Cardiac muscle cell (in vitro differentiated cells and primary cell): ENCODE measurements around the gene CD7. TPM values are rescaled to one million over a fixed set of nuclear protein-coding genes. Genes with fewer than 3 reads are reported as not detected.

Experiments
- DNase-seq, 2 donors: peaks; one replicate each; pipeline versions ENCODE4 v3.0.0 to v3.0.0-alpha.2; 2010 to 2017; ENCODE audit warnings: low read depth in 1 of 2, low spot score in 1 of 2
- H3K27ac ChIP-seq: fragments of 200-600 bp; sonication (generic); 2 replicates; pipeline ENCODE4 v1.5.1; 2016
- H3K27me3 ChIP-seq: fragments of 200-600 bp; sonication (generic); 2 replicates; pipeline ENCODE4 v1.6.0; 2016; ENCODE audit warnings: control low read depth
- H3K36me3 ChIP-seq: fragments of 200-600 bp; sonication (generic); 2 replicates; pipeline ENCODE4 v1.5.1; 2016; ENCODE audit warnings: control low read depth
- H3K4me1 ChIP-seq: fragments of 200-600 bp; sonication (generic); 2 replicates; pipeline ENCODE4 v1.8.1; 2017; ENCODE audit warnings: low read depth, mild to moderate bottlenecking, mixed run types
- H3K4me3 ChIP-seq: fragments of 200-600 bp; sonication (generic); 2 replicates; pipeline ENCODE4 v1.5.1; 2016; ENCODE audit warnings: mild to moderate bottlenecking
- H3K9me3 ChIP-seq: fragments of 200-600 bp; sonication (generic); 2 replicates; pipeline ENCODE4 v1.5.1; 2017; ENCODE audit warnings: low read depth, mild to moderate bottlenecking, control low read depth
- CTCF ChIP-seq: IDR thresholded peaks from 2 replicates; pipeline ENCODE4 v1.5.1; 2012; ENCODE audit warnings: low read depth, mild to moderate bottlenecking, low read length
- polyA plus RNA-seq: library from polyadenylated mRNA; unstranded; fragments of >200 nt; fragmentation: Nextera tagmentation; extraction: Ambion mirVana; gene quantifications from 2 replicates; pipeline ENCODE4 v1.2.1, GENCODE V29; 2016
- total RNA-seq: library from RNA; depleted of rRNA; stranded (reverse); fragments of >200 nt; gene quantifications from 2 replicates; pipeline ENCODE4 v1.2.3, GENCODE V29; 2016

The CD7 gene
- total and polyA plus RNA-seq, 2 experiments from 2014 or later: 0.38 TPM; not detected in 1

- no peak overlapping the region for H3K27ac ChIP-seq
- H3K36me3 ChIP-seq: no peaks in the 10 kb centered on the region
- no peaks in the 10 kb centered on the region for H3K9me3 ChIP-seq
- peaks cover 20% of the 10 kb centered on the region for H3K27me3 ChIP-seq
- H3K4me1 ChIP-seq: peaks cover 8% of the 10 kb centered on the region
- TF ChIP-seq CTCF: no peak
- no peak for DNase-seq
- no peak overlapping the region for H3K4me3 ChIP-seq
Observed at GRCh38 chr17:82299452-82299851, 18.0 kb downstream of the CD7 start.

DNA sequence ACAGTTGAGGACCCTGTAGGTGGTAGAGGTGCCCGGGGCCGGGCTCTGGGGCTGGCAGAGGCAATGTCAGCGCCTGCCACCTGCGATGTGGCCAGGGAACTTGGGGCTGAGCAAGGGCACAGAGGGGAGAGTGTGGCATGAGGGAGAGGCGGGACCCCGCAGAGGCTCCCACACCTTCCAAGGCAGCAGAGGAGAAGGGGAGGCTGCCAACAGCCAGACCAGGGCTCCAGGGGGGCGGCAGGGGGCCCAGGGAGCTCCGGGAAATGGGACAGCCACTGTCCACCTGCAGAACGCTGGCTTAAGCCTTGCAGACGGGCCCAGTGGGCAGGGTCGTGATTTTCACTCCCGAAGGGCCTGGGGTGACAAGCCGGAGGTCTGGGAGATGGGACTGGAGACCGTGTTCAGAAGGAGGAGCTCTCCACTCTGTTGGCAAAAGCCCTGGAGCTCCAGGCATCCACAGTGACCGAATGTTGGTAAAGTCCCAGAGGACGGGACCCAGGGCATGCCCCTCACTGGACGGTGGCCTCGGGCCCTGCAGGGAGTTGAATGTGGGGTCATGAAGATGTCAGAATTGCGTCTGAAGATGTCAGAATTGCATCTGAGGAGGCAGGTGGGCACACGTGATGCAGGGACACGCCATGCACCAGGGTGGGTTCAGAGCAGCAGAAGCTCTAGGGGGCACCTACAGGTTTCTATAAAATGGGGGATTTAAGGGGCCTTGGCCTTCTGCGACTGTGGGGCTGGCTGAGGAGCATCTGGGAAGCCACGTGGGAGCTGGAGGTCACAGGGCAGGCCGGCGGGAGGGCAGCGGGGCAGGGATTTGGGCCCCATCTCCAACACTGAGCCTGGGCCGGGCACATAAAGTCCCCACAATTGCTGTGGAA lies 18.6 kb downstream of the CD7 start:
- H3K36me3 ChIP-seq: no peaks in the 10 kb centered on the region
- peaks cover 2% of the 10 kb centered on the region for H3K4me1 ChIP-seq
- no peak overlapping the region for H3K27ac ChIP-seq
- H3K27me3 ChIP-seq: peaks cover 20% of the 10 kb centered on the region
- no peaks in the 10 kb centered on the region for H3K9me3 ChIP-seq
- DNase-seq: no peak
- no peak overlapping the region for H3K4me3 ChIP-seq
- no peak for TF ChIP-seq CTCF

DNA sequence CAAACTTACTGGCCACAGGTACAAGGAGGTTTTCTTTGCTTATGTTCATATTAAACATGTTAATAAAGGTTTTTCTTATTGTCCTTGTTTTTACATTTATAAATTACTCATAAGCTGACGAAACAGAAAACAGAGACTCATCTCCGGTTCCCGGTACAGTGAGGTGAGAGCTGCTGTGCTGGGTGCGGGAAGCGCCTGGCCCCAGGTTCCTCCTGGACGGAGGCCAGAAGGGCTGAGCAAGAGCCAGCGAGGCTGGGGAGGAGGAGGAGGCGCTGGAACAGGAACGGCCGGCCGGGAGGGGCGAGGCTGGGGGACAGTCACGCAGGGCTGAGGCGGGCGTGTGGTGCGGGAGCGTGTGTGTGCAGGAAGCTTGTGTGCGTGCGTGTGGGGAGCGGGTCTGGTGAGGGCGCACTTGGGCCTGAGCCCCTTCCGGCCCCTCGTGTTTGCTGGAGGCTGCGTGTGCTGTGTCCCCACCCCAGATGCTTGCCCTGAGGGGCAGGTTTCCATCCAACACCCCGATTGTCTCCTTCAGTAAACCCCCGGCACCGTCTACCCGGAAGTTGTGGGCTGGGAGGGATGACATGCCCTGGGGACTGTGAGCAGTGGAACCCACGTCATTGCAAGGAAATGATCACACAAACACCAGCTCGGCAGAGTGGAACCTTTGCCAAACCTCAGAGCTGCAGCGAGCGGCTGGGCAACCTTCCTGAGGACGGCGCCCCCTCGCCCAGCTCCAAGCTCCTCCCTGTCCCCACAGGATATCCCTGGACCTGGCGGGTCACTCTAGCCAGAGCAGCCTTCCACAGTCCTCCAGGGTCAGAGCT lies 19.5 kb downstream of the CD7 start:
- no peak overlapping the region for H3K27ac ChIP-seq
- H3K9me3 ChIP-seq: no peaks in the 10 kb centered on the region
- TF ChIP-seq CTCF: peak; percentile 6
- H3K4me3 ChIP-seq: no peak overlapping the region
- no peaks in the 10 kb centered on the region for H3K4me1 ChIP-seq
- H3K36me3 ChIP-seq: no peaks in the 10 kb centered on the region
- H3K27me3 ChIP-seq: peaks cover 20% of the 10 kb centered on the region
- DNase-seq: peak in 1 of 2 donors; percentile 95

DNA sequence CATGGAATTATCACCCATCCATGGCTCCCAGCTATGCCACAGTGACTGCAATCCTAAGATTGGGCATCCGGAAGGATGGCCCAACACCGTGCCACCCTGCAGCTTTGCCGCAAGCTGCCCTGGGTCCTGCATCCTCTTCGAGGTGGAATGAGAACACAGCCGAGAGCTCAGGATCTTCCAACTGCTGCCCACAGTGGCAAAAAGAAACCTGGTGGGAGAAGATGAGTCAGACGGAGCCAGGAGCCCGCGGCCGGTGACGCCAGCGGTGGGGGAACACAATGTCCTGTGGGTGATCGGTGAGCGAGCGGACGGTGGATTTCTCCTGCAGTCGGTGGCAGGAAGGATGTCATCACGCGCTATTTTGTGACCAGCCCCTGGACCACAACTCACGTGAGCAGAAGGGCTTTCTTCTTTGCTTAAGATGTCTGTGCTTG lies 20.1 kb downstream of the CD7 start:
- Histone ChIP-seq H3K27ac (no peak overlapping the region), H3K36me3 (no peaks in the 10 kb centered on the region), H3K27me3 (peaks cover 20% of the 10 kb centered on the region), H3K4me1 (no peaks in the 10 kb centered on the region), H3K9me3 (no peaks in the 10 kb centered on the region), H3K4me3 (no peak overlapping the region)
- no peak for TF ChIP-seq CTCF
- DNase-seq: peak in 1 of 2 donors; percentile 91

DNA sequence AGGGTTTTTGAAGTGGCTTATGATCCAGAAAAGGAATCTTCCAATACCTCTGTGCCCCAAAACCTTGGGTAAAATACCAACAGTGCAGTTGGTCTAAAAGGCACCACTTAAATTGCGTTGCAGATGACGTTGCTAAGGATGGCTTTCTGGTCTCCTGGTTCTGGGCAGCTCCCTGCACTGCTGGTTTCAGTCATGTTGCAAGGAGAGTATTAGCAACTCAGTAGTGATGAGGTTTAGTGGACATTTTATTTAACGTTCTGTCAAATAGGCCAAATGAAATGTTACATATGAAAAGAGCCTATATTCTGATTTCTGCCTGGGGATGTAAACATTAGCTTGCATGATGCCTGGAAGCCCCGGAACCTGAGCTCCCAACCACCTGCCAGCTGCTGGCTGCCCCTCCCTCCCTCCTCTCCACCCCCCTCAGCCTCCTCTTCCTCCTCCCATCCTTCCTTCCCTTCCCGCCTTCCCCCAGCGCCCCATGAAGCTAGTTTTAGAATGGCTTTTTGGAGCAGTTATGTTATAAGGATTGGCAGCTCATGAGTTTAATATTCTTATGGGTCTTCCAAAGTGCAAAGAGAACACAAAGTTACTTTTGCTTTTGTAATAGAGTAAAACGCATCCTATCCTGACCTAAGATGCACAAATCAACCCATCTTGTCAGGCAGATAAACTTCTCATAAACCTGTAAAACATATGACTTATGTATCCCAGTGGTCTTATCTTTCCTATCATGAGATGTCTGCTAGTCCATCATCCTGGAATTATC lies 20.7 kb downstream of the CD7 start:
- no peaks in the 10 kb centered on the region for H3K9me3 ChIP-seq
- H3K27me3 ChIP-seq: peaks cover 20% of the 10 kb centered on the region
- no peaks in the 10 kb centered on the region for H3K4me1 ChIP-seq
- TF ChIP-seq CTCF: no peak
- no peak overlapping the region for H3K27ac ChIP-seq
- no peak for DNase-seq
- no peak overlapping the region for H3K4me3 ChIP-seq
- H3K36me3 ChIP-seq: no peaks in the 10 kb centered on the region
